Measurements from ENCODE around the gene LOXHD1. TPM values are rescaled to one million over a fixed set of nuclear protein-coding genes. Genes with fewer than 3 reads are reported as not detected.

The LOXHD1 gene
- total RNA-seq, 2 donors from 2014 or later: 0.11 TPM; not detected in 1

DNA sequence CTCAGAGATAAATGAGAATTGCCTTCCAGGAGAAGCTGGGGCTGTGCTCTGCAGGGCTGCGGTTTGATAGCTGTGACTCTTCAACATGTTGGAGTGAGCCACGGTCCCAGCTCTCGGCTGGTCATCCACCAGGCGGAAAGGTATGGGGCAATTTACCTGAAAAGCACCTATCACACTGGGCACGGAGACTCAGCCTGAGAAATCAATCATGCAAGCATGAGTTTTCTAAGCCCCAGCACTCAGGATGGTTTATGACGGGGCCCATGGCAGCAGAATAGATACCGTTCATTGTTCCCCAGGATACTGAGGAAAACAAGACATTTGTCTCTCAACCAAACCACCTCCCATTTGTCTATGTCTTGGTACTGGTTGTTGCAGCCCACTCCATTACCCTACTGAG, 83.9 kb downstream of the LOXHD1 start:
- no peak overlapping the region for H3K27ac ChIP-seq
- no peaks in the 10 kb centered on the region for H3K27me3 ChIP-seq
- H3K36me3 ChIP-seq: no peaks in the 10 kb centered on the region
- TF ChIP-seq, protein P1, sequence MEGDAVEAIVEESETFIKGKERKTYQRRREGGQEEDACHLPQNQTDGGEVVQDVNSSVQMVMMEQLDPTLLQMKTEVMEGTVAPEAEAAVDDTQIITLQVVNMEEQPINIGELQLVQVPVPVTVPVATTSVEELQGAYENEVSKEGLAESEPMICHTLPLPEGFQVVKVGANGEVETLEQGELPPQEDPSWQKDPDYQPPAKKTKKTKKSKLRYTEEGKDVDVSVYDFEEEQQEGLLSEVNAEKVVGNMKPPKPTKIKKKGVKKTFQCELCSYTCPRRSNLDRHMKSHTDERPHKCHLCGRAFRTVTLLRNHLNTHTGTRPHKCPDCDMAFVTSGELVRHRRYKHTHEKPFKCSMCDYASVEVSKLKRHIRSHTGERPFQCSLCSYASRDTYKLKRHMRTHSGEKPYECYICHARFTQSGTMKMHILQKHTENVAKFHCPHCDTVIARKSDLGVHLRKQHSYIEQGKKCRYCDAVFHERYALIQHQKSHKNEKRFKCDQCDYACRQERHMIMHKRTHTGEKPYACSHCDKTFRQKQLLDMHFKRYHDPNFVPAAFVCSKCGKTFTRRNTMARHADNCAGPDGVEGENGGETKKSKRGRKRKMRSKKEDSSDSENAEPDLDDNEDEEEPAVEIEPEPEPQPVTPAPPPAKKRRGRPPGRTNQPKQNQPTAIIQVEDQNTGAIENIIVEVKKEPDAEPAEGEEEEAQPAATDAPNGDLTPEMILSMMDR (IDR thresholded peaks at IDR 0.05): no peak
- no peak overlapping the region for H3K4me3 ChIP-seq
- H3K4me1 ChIP-seq: no peaks in the 10 kb centered on the region
- no peaks in the 10 kb centered on the region for H3K9me3 ChIP-seq
- DNase-seq (ENCODE audit: low spot score): no peak

DNA sequence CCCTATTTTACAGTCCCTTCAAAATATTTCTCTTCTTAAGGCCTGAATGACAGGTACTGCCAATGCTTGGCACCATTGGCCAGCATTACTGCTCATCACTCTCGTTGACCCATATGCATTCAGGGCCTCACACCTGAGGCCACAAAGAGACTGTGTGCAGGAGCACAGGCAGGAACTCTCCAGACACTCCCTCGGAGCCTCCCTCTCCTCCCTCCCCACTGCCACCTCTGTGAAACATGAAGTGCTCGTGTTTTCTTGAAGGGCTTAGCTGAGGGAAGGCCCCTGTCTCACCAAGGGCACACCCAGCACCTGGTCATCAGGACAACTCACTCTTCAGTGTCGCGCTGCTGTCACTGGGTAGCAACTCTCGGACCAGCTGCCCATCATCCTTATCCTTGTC, 85.3 kb downstream of the LOXHD1 start:
- no peak for DNase-seq (ENCODE audit: low spot score)
- no peak overlapping the region for H3K27ac ChIP-seq
- no peaks in the 10 kb centered on the region for H3K27me3 ChIP-seq
- no peaks in the 10 kb centered on the region for H3K36me3 ChIP-seq
- H3K4me1 ChIP-seq: no peaks in the 10 kb centered on the region
- H3K9me3 ChIP-seq: no peaks in the 10 kb centered on the region
- TF ChIP-seq, protein P1 (IDR thresholded peaks at IDR 0.05): no peak
- H3K4me3 ChIP-seq: no peak overlapping the region

DNA sequence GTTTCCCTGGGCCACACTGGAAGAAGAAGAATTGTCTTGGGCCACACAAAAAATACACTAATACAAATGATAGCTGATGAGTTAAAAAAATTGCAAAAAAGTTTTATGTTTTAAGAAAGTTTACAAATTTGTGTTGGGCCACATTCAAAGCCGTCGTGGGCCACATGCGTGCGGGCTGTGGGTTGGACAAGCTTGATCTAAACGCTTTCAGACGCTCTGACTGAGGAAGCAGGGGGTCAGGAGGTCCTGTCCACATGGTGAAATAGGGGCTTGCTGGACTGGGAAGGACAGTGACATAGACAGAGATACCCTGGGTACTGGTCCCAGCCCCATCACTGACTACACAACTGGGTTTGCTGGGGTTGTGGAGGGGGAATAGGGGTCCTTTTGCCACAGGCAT, 86.4 kb downstream of the LOXHD1 start:
- no peaks in the 10 kb centered on the region for H3K4me1 ChIP-seq
- H3K4me3 ChIP-seq: no peak overlapping the region
- H3K9me3 ChIP-seq: no peaks in the 10 kb centered on the region
- H3K27ac ChIP-seq: no peak overlapping the region
- TF ChIP-seq, protein P1 (IDR thresholded peaks at IDR 0.05): no peak
- H3K27me3 ChIP-seq: no peaks in the 10 kb centered on the region
- no peaks in the 10 kb centered on the region for H3K36me3 ChIP-seq
- DNase-seq (ENCODE audit: low spot score): no peak

DNA sequence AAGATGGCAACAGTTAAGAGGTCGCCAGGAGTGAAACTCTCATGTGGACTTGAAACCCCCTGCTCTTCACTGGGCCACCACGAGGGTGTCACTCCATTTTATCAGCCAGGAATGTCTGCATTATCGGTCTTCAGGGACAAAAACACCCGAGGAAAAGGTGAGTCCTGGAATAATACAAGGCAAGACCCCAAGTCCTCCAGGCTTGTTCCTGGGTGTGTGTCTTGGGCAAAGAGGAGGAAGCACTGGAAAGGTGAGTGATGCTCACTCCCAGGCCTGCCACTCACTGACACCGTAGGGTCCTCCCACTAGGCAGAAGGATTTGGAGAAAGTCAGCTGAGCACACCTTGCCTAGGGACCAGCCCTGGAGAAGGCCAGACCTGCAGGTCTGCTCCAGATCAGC, 86.9 kb downstream of the LOXHD1 start:
- no peaks in the 10 kb centered on the region for H3K9me3 ChIP-seq

DNA sequence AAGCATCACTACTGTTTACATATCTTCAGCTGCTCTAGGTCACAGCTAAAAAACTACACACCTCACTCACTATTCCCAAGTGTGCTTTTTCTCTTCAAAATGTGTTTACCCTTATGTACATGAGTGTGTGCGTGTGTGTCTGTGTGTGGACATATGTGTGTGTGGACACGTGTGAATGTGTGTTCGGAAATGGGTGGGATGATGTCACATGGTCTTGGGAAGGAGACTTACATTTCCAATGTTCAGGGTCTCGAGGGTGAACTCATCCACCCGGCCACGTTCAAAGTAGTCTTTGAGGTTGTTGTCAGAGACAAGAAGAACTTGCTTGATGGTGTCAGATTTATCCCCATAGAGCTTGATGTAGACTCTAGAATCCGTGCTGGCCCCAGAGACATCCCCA, 87.8 kb downstream of the LOXHD1 start:
- Histone ChIP-seq H3K4me1 (no peaks in the 10 kb centered on the region), H3K9me3 (no peaks in the 10 kb centered on the region), H3K27ac (no peak overlapping the region), H3K36me3 (no peaks in the 10 kb centered on the region), H3K4me3 (no peak overlapping the region), H3K27me3 (no peaks in the 10 kb centered on the region)
- TF ChIP-seq, protein P1 (IDR thresholded peaks at IDR 0.05): no peak
- no peak for DNase-seq (ENCODE audit: low spot score)

More for the DNA sequence above, 86.9 kb downstream of the LOXHD1 start:
- Histone ChIP-seq H3K36me3 (no peaks in the 10 kb centered on the region), H3K27ac (no peak overlapping the region), H3K27me3 (no peaks in the 10 kb centered on the region), H3K4me3 (no peak overlapping the region), H3K4me1 (no peaks in the 10 kb centered on the region)
- DNase-seq (ENCODE audit: low spot score): no peak
- TF ChIP-seq, protein P1 (IDR thresholded peaks at IDR 0.05): no peak

DNA sequence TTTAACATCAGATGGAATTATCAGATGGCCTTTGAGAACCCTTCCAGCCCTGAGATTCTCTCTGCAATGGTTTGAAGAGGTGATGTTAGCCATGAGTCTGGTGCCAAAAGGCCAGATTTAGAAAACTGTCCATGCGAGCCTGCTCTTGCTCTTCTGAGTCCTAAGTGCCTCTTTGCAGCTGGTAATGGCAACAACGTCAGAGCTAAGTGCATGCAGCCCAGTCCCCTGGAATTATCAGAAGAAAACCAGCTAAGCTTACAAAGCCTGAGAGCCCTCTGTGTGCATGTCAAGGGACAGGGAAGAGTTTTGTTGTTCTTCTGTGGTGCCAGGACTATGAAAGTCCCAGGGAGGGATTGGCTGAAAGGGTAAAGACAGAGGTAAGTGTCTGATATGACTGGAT, 89.8 kb downstream of the LOXHD1 start:
- no peak overlapping the region for H3K4me3 ChIP-seq
- H3K27me3 ChIP-seq: no peaks in the 10 kb centered on the region
- H3K9me3 ChIP-seq: no peaks in the 10 kb centered on the region
- no peaks in the 10 kb centered on the region for H3K4me1 ChIP-seq
- DNase-seq (ENCODE audit: low spot score): no peak
- H3K27ac ChIP-seq: no peak overlapping the region
- TF ChIP-seq, protein P1 (IDR thresholded peaks at IDR 0.05): no peak
- no peaks in the 10 kb centered on the region for H3K36me3 ChIP-seq
